HEK293 (cell line): ENCODE results near the gene DENND5A.
A peak's percentile ranks its signal among the peaks of the same experiment; 100 is the strongest.

Experiments used
- KLF8 ChIP-seq: fragments of 450-650 bp; formaldehyde crosslinking; IDR thresholded peaks from 2 replicates; pipeline ENCODE4 v1.5.1; 2016; ENCODE audit warnings: missing biosample characterization, missing genetic modification characterization
- KLF9 ChIP-seq: fragments of 450-650 bp; formaldehyde crosslinking; IDR thresholded peaks from 2 replicates; pipeline ENCODE4 v1.5.1; 2016; ENCODE audit warnings: missing biosample characterization, missing genetic modification characterization, low read depth
- MEIS1 ChIP-seq: sonication (generic); formaldehyde crosslinking; IDR thresholded peaks from 2 replicates; pipeline ENCODE4 v1.8.1; 2022; ENCODE audit warnings: missing genetic modification reagents, mild to moderate bottlenecking, borderline replicate concordance
- RBAK ChIP-seq: fragments of 450-650 bp; formaldehyde crosslinking; IDR thresholded peaks from 2 replicates; pipeline ENCODE4 v1.5.1; 2016; ENCODE audit warnings: missing biosample characterization, missing genetic modification characterization
- SP3 ChIP-seq: fragments of 450-650 bp; formaldehyde crosslinking; IDR thresholded peaks from 2 replicates; pipeline ENCODE4 v1.5.1; 2016; ENCODE audit warnings: missing biosample characterization, missing genetic modification characterization
- TRIM28 ChIP-seq: IDR thresholded peaks from 2 replicates; pipeline ENCODE4 v1.6.1; 2011; ENCODE audit warnings: low read length, control low read depth, borderline replicate concordance
- ZBTB8A ChIP-seq: fragments of 450-650 bp; formaldehyde crosslinking; IDR thresholded peaks from 2 replicates; pipeline ENCODE4 v1.5.1; 2016; ENCODE audit warnings: missing biosample characterization, missing genetic modification characterization
- ZNF138 ChIP-seq: fragments of 450-650 bp; formaldehyde crosslinking; IDR thresholded peaks from 2 replicates; pipeline ENCODE4 v1.5.1; 2016; ENCODE audit warnings: missing biosample characterization, missing genetic modification characterization, borderline replicate concordance
- ZNF274 ChIP-seq, 2 experiments: fragments of 200-500 bp in 1 of 2; fragments of 450-650 bp in 1 of 2; sonication (Bioruptor generic) in 1 of 2; formaldehyde crosslinking in 1 of 2; IDR thresholded peaks; 2 replicates each; pipeline versions ENCODE4 v1.5.1 to v1.6.1; 2014 to 2016; ENCODE audit warnings: borderline replicate concordance in 1 of 2, inconsistent platforms in 1 of 2, low read length in 1 of 2, missing biosample characterization in 1 of 2, missing genetic modification characterization in 1 of 2
- ZNF335 ChIP-seq: fragments of 450-650 bp; formaldehyde crosslinking; conservative IDR thresholded peaks from 2 replicates; pipeline ENCODE4 v1.5.1; 2016; ENCODE audit warnings: missing biosample characterization, missing genetic modification characterization
- ZNF366 ChIP-seq: fragments of 450-650 bp; formaldehyde crosslinking; conservative IDR thresholded peaks from 2 replicates; pipeline ENCODE4 v1.5.1; 2016; ENCODE audit warnings: missing biosample characterization, missing genetic modification characterization
- ZNF529 ChIP-seq: fragments of 450-650 bp; formaldehyde crosslinking; IDR thresholded peaks from 2 replicates; pipeline ENCODE4 v1.5.1; 2017; ENCODE audit warnings: missing genetic modification characterization, missing biosample characterization; ENCODE audit not compliant: insufficient replicate concordance
- ZNF530 ChIP-seq: fragments of 450-650 bp; formaldehyde crosslinking; IDR thresholded peaks from 2 replicates; pipeline ENCODE4 v1.5.1; 2016; ENCODE audit warnings: low read depth, missing biosample characterization, missing genetic modification characterization
- ZNF610 ChIP-seq: fragments of 450-650 bp; formaldehyde crosslinking; IDR thresholded peaks from 2 replicates; pipeline ENCODE4 v1.5.1; 2016; ENCODE audit warnings: missing biosample characterization, missing genetic modification characterization, borderline replicate concordance
- ZNF670 ChIP-seq: fragments of 450-650 bp; formaldehyde crosslinking; IDR thresholded peaks from 2 replicates; pipeline ENCODE4 v1.5.1; 2016; ENCODE audit warnings: missing biosample characterization, missing genetic modification characterization, low read depth
- ZNF707 ChIP-seq: fragments of 450-650 bp; formaldehyde crosslinking; IDR thresholded peaks from 2 replicates; pipeline ENCODE4 v1.5.1; 2016; ENCODE audit warnings: missing biosample characterization, missing genetic modification characterization
- ZNF792 ChIP-seq: fragments of 450-650 bp; formaldehyde crosslinking; IDR thresholded peaks from 2 replicates; pipeline ENCODE4 v1.5.1; 2016; ENCODE audit warnings: missing biosample characterization, missing genetic modification characterization
- ZSCAN23 ChIP-seq: fragments of 450-650 bp; formaldehyde crosslinking; IDR thresholded peaks from 2 replicates; pipeline ENCODE4 v1.5.1; 2016; ENCODE audit warnings: missing biosample characterization, missing genetic modification characterization
- TF ChIP-seq, protein P1 (sequence below): fragments of 450-650 bp; formaldehyde crosslinking; IDR thresholded peaks from 2 replicates; pipeline ENCODE4 v1.5.1; 2017; ENCODE audit warnings: missing biosample characterization, missing genetic modification characterization
- TF ChIP-seq, protein P2 (sequence below): fragments of 450-650 bp; formaldehyde crosslinking; IDR thresholded peaks from 2 replicates; pipeline ENCODE4 v1.5.1; 2016; ENCODE audit warnings: missing biosample characterization, missing genetic modification characterization
- TF ChIP-seq, protein P3 (sequence below): fragments of 450-650 bp; formaldehyde crosslinking; IDR thresholded peaks from 2 replicates; pipeline ENCODE4 v1.5.1; 2016; ENCODE audit warnings: missing biosample characterization, missing genetic modification characterization
- TF ChIP-seq, protein P4 (sequence below): fragments of 450-650 bp; formaldehyde crosslinking; IDR thresholded peaks from 2 replicates; pipeline ENCODE4 v1.5.1; 2016; ENCODE audit warnings: missing biosample characterization, missing genetic modification characterization
- TF ChIP-seq, protein P5 (sequence below): fragments of 450-650 bp; formaldehyde crosslinking; IDR thresholded peaks from 2 replicates; pipeline ENCODE4 v1.5.1; 2016; ENCODE audit warnings: missing biosample characterization, missing genetic modification characterization, borderline replicate concordance
- TF ChIP-seq, protein P6 (sequence below): fragments of 450-650 bp; formaldehyde crosslinking; IDR thresholded peaks from 2 replicates; pipeline ENCODE4 v1.5.1; 2016; ENCODE audit warnings: missing biosample characterization, missing genetic modification characterization, low read depth
- TF ChIP-seq, protein P7 (sequence below): fragments of 450-650 bp; formaldehyde crosslinking; IDR thresholded peaks from 2 replicates; pipeline ENCODE4 v1.5.1; 2016; ENCODE audit warnings: missing biosample characterization, missing genetic modification characterization

Gene DENND5A

DNA sequence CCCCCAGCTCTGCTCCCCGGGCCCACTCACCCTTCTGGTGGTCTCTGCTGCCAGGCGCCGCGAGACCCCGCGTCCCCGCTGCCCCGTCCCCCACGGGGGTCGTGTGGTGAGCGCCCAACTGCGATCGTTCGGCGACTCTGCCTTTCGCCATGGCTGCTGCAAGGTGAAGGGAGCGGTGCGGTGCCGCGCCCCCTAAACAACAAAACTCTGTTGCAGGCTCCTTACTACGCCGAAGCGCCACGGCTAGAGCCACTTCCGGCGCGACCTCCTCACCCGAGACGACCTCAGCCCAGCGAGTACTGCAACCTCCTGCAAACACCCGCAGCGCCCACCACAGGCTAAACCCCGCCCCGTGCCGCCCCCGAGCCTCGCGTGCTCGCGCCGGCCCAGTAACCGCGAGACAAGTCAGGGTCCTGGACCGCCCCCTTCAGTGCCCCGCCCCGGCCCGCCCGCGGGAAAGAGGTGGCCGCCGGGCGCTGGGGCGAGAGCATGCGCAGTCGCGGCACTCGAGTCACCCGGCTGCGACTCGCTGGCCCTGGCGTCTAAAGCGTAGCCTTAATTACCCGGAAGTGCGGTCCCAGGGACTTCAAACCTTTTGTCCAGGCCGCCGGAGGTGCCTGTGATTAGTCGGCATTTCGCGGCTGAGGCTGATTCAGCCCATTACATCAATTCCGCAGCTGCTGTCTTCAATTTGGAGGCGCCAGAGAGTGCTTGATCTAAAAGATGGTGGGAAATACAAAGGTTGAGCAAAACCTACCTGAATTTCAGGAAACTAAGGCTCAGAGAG is 49.3 kb upstream of the DENND5A start, which contains the start of gene TMEM41B (continued):
- TF ChIP-seq, protein P1, sequence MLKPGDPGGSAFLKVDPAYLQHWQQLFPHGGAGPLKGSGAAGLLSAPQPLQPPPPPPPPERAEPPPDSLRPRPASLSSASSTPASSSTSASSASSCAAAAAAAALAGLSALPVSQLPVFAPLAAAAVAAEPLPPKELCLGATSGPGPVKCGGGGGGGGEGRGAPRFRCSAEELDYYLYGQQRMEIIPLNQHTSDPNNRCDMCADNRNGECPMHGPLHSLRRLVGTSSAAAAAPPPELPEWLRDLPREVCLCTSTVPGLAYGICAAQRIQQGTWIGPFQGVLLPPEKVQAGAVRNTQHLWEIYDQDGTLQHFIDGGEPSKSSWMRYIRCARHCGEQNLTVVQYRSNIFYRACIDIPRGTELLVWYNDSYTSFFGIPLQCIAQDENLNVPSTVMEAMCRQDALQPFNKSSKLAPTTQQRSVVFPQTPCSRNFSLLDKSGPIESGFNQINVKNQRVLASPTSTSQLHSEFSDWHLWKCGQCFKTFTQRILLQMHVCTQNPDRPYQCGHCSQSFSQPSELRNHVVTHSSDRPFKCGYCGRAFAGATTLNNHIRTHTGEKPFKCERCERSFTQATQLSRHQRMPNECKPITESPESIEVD (tag by site-specific recombination) = no peak
- TF ChIP-seq, protein P2, sequence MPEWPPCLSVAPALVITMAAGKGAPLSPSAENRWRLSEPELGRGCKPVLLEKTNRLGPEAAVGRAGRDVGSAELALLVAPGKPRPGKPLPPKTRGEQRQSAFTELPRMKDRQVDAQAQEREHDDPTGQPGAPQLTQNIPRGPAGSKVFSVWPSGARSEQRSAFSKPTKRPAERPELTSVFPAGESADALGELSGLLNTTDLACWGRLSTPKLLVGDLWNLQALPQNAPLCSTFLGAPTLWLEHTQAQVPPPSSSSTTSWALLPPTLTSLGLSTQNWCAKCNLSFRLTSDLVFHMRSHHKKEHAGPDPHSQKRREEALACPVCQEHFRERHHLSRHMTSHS (tag by site-specific recombination) = no peak
- TF ChIP-seq KLF8 = no peak; the same call in none of the 2 replicates
- no peak for TF ChIP-seq ZNF670
- no peak for TF ChIP-seq ZSCAN23
- TF ChIP-seq MEIS1 (CRISPR knock-in tag) = no peak; the same call in 1 of the 2 replicates
- peak; percentile 22; the same call in 1 of the 2 replicates for TF ChIP-seq TRIM28
- peak; percentile 94 for TF ChIP-seq SP3 (tag by site-specific recombination)
- no peak for TF ChIP-seq ZNF274 (IDR thresholded peaks at IDR 0.05; ENCODE audit: low read length)
- TF ChIP-seq ZNF274 (tag by site-specific recombination; IDR thresholded peaks at IDR 0.05; ENCODE audit: borderline replicate concordance) = no peak
- TF ChIP-seq ZNF366 = no peak
- TF ChIP-seq ZNF335 (tag by site-specific recombination) = peak; percentile 84
- TF ChIP-seq KLF9 = peak; percentile 83
- TF ChIP-seq, protein P3, sequence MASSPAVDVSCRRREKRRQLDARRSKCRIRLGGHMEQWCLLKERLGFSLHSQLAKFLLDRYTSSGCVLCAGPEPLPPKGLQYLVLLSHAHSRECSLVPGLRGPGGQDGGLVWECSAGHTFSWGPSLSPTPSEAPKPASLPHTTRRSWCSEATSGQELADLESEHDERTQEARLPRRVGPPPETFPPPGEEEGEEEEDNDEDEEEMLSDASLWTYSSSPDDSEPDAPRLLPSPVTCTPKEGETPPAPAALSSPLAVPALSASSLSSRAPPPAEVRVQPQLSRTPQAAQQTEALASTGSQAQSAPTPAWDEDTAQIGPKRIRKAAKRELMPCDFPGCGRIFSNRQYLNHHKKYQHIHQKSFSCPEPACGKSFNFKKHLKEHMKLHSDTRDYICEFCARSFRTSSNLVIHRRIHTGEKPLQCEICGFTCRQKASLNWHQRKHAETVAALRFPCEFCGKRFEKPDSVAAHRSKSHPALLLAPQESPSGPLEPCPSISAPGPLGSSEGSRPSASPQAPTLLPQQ (tag by site-specific recombination) = 0 out of 2 replicates have a peak, but pooled peaks have one; percentile 11
- no peak for TF ChIP-seq ZNF530 (tag by site-specific recombination)
- TF ChIP-seq, protein P4, sequence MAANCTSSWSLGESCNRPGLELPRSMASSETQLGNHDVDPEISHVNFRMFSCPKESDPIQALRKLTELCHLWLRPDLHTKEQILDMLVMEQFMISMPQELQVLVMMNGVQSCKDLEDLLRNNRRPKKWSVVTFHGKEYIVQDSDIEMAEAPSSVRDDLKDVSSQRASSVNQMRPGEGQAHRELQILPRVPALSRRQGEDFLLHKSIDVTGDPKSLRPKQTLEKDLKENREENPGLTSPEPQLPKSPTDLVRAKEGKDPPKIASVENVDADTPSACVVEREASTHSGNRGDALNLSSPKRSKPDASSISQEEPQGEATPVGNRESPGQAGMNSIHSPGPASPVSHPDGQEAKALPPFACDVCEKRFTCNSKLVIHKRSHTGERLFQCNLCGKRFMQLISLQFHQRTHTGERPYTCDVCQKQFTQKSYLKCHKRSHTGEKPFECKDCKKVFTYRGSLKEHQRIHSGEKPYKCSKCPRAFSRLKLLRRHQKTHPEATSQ (tag by site-specific recombination) = no peak
- TF ChIP-seq ZNF792 = no peak
- TF ChIP-seq, protein P5, sequence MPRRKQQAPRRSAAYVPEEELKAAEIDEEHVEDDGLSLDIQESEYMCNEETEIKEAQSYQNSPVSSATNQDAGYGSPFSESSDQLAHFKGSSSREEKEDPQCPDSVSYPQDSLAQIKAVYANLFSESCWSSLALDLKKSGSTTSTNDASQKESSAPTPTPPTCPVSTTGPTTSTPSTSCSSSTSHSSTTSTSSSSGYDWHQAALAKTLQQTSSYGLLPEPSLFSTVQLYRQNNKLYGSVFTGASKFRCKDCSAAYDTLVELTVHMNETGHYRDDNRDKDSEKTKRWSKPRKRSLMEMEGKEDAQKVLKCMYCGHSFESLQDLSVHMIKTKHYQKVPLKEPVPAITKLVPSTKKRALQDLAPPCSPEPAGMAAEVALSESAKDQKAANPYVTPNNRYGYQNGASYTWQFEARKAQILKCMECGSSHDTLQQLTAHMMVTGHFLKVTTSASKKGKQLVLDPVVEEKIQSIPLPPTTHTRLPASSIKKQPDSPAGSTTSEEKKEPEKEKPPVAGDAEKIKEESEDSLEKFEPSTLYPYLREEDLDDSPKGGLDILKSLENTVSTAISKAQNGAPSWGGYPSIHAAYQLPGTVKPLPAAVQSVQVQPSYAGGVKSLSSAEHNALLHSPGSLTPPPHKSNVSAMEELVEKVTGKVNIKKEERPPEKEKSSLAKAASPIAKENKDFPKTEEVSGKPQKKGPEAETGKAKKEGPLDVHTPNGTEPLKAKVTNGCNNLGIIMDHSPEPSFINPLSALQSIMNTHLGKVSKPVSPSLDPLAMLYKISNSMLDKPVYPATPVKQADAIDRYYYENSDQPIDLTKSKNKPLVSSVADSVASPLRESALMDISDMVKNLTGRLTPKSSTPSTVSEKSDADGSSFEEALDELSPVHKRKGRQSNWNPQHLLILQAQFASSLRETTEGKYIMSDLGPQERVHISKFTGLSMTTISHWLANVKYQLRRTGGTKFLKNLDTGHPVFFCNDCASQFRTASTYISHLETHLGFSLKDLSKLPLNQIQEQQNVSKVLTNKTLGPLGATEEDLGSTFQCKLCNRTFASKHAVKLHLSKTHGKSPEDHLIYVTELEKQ (tag by site-specific recombination) = no peak
- no peak; the same call in 1 of the 2 replicates for TF ChIP-seq ZNF610 (tag by site-specific recombination)
- TF ChIP-seq, protein P6, sequence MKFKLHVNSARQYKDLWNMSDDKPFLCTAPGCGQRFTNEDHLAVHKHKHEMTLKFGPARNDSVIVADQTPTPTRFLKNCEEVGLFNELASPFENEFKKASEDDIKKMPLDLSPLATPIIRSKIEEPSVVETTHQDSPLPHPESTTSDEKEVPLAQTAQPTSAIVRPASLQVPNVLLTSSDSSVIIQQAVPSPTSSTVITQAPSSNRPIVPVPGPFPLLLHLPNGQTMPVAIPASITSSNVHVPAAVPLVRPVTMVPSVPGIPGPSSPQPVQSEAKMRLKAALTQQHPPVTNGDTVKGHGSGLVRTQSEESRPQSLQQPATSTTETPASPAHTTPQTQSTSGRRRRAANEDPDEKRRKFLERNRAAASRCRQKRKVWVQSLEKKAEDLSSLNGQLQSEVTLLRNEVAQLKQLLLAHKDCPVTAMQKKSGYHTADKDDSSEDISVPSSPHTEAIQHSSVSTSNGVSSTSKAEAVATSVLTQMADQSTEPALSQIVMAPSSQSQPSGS (tag by site-specific recombination) = no peak
- TF ChIP-seq ZNF529 (tag by site-specific recombination) = no peak
- peak; percentile 99 for TF ChIP-seq ZBTB8A (tag by site-specific recombination)
- no peak for TF ChIP-seq RBAK (tag by site-specific recombination)
- TF ChIP-seq, protein P7, sequence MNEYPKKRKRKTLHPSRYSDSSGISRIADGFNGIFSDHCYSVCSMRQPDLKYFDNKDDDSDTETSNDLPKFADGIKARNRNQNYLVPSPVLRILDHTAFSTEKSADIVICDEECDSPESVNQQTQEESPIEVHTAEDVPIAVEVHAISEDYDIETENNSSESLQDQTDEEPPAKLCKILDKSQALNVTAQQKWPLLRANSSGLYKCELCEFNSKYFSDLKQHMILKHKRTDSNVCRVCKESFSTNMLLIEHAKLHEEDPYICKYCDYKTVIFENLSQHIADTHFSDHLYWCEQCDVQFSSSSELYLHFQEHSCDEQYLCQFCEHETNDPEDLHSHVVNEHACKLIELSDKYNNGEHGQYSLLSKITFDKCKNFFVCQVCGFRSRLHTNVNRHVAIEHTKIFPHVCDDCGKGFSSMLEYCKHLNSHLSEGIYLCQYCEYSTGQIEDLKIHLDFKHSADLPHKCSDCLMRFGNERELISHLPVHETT (tag by site-specific recombination) = no peak
- no peak for TF ChIP-seq ZNF707 (tag by site-specific recombination)
- TF ChIP-seq ZNF138 (tag by site-specific recombination) = no peak
